Epidermal melanocyte (primary cell): ENCODE data around the gene MYBPC2.
"Not testable (repeated sequence)": the region's sequence is repeated elsewhere in the genome, so short reads cannot be mapped to it uniquely, and the experiment has no call there.

ENCODE experiments used
- DNase-seq: peaks from one replicate; pipeline ENCODE4 v3.0.0; 2011; ENCODE audit warnings: low spot score; ENCODE audit not compliant: insufficient read length

Gene MYBPC2

DNA sequence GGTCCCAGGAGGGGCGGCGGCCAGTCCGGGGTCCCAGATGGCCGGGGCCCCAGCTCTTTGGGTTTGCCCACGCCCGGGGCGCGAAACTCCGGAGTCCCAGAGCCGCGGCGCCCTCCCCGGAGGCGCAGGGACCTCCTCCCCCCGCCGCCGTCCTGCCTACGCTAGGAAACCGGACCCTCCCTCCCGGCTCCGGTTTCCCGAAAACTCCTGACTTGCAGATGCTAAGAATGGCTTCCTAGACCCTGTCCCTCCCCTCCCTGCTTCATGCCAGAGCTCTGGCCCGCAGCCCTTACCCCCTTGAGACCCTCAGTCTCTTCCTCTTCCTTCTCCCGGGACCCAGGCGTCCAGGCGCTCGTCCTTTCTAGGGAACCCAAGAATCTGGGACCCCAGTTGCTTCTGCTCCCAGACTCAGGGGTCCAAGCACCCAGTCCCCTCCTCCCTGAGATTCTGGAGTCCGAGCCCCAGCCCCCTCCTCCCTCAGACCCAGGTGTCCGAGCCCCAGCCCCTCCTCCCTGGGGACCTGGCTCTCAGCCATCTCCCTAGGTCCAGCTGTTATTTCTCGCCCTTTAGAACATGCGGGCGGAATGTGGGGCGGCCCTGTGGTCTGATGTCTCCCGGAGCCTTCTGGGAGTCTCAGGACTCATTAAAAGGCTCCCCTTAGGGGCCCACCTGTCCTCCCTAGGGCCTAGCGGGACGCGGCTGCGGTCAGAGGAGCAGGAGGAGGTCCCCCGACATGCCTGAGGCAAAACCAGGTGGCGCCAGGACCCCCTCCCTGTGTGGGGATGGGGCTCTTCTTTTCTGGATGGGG is at the start of gene MYBPC2:
Gene MYBPC2 (plus strand): TSS at position 672 of the 808 bp plus-strand sequence. CDS start 62 bp downstream, at position 734.
- DNase-seq = no peak

DNA sequence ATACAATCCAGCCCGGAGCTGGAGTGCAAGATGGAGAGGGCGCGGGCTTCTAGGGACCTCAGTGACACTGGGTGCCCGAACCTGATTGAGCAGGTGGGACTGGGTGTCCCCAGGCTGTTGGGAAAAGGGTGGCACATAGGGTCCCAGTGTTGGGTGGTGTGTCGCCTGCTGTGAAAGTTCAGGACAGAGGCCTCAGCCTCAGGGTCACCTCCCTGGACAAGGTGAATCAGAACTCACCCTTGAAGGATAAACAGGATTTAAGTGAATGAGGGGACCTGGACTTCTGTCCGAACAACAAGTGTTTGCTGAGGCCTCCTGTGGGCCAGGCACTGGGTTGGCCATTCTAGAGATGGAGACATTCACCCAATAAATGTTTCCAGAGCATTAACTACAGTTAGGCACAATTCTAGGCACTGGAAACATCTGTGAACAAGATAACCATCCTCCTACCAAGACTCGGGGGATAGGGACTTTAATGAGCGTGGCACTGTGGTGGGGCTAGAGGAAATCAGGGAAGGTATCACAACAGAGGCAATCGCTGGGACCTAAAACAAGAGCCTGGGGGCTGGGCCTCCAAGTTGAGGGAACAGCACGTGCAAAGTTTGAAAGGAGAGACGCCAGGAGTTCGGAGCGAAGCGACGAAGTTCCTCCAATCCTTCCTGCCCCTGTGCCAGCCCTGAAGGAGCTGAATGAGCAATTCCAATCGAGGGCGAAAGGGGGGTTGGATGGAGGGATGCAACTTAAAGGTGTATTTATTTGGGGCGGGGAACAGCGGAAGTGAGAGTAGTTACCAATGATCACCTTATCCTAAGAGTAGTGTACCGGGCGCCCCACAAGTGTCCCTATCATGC is 49.5 kb upstream of the MYBPC2 start:
- no peak for DNase-seq

DNA sequence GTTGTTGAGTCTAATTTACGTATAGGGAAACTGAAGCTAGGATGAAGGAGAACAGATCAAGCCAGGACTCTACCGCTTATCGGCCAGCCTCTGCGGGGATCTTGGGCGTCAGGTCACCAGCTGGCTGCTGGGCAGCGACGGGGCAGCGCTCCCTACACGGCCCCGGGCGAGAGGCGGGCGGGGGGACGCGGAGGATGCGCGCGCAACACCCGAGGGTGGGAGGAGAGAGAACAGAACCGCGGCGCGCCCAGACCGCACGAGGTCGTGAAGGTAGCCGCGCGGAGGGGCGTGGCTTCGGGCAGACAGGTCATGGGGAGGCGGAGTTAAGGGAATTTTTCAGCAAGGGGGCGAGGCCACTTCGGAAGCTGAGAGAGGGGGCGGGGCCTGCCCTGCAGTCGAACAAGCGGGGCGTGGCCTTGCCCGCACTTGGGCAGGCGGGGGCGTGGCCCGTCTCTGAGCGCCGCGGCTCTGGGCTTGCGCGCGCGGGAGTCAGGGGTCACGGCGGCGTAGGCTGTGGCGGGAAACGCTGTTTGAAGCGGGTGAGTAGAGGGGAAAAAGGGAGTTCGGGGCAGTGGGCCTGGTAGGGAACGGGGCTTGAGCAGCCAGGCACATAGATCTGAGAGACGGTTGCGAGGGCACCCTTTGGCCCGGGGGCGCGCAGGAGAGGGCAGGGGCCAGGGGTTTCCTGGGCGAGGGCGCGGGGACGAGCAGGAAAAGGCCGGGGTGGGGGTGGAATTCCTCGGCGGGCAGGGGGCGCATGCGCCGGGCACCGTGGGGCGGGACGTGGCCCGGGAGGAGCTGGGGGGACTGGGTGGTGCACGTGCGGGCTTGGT is 48.6 kb upstream of the MYBPC2 start, which contains the start of gene POLD1:
Gene POLD1 (plus strand): TSS at position 496 of the 833 bp plus-strand sequence. CDS start 14,505 bp downstream, outside the sequence.
- peak; percentile 96 for DNase-seq

DNA sequence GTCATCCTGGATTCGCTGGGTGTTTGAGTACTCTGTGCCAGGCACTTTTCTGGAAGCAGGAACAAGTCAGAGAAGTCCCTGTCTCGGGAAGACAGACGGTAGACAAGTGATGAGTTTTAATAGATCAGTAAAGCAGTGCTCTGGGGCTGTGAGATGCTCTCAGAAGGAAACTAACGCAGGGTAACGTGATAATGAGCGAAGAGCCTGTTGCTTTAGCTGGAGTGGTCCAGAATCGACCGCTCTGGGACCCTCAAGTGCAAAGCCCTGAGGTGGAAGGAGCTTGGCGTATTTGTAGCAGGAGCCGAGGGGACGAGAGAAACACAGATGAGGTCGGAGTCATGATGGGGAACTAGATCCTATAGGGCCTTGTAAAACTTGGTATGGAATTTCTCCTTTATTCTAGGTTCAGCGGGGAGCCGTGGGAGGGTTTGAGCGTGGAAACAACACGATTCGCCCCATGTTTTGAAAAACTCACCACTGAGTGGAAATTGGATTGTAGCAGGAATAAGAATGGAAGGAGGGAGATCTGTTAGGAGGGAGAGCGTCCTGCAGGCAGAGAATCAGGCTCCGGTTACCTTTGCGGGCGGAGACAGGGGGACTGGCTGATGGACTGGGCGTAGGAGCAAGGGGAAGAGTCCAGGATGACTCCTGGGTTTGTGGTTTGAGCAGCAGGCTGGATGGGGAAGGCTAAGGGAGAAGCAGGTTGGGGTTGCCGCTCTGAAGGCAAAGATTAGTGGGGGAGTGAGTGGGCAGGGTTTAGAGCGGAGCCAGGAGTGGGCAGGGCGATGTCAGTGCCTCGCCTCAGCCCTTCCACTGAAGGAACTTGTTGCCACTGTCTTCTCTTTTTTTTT is 47.8 kb upstream of the MYBPC2 start:
- DNase-seq = no peak

DNA sequence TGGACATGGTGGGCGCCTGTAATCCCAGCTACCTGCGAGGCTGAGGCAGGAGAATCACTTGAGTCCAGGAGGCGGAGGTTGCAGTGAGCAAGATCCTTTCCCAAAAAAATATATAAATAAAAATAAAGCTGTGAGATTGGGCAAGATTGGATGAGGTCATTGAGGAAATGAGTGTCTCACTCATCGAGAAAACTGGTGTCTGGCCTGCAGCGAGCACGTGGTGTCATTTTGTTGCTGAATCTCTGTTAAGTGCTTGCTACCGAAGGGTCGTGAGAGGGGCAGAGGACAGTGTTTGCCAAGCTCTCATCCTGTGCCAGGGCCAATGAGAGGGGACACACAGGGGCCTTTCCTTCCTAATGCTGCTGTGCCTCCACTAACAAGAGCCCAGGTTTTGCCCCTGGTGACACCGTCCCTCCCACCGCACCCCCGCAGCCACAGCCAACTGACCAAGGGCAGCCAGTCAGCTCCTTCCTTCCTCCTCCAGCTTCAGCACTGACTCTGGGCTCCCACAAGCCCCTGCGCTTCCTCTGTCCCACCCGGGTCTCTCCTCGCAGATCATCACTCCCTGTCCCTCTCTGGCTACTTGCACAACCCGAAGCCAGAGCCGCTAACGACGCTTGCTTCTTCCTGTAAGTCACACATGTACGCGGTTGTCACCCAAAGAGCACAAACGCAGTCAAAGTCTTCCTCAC is 45.4 kb upstream of the MYBPC2 start:
- no peak for DNase-seq

DNA sequence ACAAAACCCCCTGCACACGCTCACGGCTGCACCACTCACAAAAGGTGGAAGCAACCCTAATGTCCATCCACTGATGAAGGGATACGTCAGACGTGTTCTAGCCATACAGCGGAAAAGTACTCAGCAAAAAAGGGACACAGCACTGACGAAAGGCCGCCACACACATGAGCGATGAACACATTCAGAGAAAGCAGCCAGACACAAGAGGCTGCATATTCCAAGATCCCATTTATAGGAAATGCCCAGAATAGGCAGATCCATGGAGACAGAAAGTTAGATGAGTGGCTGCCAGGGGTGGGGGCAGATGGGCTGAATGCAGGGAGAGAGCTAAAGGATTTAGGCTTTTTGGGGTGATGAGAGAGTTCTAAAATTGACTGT is 44.8 kb upstream of the MYBPC2 start:
- DNase-seq = no peak

DNA sequence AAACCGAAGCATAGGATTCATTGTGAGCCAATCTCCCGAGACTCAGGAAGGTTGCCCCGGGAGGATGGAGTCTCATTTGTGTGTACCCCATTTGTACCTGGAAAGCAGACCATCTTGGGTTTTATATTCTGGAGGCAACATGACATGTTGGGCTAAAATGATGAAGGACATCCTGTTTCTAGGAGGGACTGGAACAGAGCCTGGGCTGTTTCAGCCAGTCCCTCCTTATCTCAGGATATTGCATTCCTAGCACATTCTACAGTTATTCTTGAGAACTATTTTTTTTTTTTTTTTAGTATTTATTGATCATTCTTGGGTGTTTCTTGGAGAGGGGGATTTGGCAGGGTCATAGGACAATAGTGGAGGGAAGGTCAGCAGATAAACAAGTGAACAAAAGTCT is 42.4 kb upstream of the MYBPC2 start:
- not testable (repeated sequence) for DNase-seq

DNA sequence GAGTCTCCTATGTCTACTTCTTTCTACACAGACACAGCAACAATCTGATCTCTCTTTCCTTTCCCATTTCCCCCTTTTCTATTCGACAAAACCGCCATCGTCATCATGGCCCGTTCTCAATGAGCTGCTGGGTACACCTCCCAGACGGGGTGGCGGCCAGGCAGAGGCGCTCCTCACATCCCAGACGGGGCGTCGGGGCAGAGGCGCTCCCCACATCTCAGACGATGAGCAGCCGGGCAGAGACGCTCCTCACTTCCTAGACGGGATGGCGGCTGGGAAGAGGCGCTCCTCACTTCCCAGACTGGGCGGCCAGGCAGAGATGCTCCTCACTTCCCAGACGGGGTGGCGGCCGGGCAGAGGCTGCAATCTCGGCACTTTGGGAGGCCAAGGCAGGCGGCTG is 41.7 kb upstream of the MYBPC2 start:
- not testable (repeated sequence) for DNase-seq

DNA sequence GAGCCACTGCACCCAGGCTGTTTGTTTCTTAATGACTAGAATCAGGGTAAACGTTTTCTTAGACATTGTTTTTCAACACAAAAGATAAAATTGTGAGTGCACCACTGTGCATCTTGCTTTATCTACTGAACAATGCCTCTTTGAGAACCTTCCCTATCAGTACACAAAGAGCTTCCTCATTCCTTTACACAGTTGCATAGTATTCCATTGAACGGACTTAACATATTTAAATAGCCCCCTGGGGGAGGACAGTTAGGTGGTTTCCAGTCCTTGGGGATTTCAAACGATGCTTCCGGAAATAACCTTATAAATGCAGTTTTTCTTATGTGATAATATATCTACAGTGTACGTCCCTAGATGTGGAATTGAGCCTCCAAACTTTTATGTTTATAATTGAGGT is 39.9 kb upstream of the MYBPC2 start:
- no peak for DNase-seq

DNA sequence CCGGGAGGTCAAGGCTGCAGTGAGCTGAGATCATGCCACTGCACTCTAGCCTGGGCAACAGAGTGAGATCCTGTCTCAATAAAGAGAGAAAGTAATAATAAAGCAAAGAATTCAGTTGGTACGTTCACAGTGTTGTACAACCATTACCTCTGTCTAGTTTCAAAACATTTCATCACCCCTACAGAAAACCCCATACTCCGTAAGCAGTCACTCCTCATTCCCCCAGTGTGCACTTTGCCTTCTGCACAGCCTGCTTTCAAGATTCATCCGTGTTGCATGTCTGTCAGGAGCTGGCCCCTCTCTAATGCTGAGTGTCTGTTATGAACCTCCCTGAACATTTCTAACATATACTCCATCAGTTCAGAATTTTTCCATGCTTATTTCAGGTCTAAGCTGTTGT is 39.1 kb upstream of the MYBPC2 start:
- DNase-seq = no peak

DNA sequence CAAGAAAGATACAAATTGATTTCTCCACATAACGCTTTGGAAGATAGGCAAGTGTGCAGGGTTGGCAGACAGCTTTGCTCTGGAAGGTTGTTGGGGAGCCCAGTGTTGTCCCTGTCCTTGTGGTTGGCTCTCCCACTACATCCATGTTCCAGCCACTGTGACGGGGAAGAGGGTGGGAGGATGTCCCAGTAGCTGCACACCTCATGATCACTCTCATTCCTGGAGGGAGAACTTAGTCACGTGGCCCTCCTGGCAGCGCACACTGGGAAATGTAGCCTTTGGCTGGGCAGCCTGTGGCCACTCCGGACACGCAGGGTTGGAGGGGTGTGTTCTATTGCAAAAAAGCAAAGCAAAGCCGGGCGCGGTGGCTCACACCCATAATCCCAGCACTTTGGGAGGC is 38.7 kb upstream of the MYBPC2 start:
- DNase-seq = no peak

DNA sequence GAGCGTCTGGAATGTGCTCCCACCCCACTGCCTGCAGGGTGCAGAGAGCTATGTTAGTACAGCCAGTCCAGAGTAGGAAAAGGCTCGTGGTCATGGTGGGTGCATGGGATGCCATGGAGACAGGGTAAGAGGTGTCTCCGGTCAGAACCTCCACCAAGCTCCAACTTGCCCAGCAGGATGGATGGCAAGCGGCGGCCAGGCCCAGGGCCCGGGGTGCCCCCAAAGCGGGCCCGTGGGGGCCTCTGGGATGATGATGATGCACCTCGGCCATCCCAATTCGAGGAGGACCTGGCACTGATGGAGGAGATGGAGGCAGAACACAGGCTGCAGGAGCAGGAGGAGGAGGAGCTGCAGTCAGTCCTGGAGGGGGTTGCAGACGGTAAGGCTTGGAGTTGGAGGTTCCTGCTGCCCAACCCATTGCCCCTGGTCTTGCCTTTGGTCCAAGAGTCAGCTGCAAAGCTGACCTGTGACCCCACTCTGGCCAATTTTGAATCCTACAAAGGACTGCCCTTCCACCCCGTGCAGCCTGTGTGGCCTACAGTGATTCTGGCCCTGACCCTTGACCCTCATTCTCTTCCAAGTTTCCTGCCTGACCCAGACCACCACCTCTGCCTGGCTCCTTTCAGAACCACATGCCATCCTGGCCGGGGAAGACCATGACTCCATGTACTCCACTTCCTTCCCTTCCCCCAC is 33.9 kb upstream of the MYBPC2 start:
- DNase-seq = no peak

DNA sequence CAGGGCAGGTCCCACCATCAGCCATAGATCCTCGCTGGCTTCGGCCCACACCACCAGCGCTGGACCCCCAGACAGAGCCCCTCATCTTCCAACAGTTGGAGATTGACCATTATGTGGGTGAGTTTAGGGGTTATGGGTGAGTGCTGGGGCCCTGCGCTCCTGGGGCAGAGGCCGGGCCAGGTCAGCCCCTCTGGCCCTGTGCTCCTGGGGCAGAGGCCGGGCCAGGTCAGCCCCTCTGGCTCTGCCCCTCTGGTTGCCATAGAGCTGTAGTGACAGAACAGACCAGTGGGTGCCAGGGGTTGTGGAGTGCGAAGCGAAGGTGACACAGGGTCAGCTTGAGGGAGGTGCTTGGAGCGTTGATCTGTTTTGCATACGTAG is 33.3 kb upstream of the MYBPC2 start:
- DNase-seq = no peak

DNA sequence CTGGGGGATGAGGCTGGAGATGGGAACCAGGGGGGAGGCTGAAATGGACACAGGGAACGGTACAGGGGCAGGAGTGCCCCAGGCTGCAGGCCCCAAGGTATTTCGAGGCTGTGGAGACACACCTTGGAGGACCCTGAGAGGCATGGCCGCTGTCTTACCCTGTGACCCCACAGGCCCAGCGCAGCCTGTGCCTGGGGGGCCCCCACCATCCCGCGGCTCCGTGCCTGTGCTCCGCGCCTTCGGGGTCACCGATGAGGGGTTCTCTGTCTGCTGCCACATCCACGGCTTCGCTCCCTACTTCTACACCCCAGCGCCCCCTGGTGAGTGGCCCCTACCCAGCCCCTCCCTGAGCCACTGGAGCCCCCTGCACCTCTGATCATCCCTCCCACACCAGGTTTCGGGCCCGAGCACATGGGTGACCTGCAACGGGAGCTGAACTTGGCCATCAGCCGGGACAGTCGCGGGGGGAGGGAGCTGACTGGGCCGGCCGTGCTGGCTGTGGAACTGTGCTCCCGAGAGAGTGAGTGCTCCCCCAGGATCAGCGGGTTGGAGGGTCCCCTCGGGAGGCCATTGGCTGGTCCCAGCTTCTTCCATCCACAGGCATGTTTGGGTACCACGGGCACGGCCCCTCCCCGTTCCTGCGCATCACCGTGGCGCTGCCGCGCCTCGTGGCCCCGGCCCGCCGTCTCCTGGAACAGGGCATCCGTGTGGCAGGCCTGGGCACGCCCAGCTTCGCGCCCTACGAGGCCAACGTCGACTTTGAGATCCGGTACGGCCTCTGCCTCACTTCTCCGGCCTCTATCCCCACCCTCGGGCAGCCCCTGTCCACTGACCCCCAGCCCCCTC is 30.9 kb upstream of the MYBPC2 start:
- no peak for DNase-seq

DNA sequence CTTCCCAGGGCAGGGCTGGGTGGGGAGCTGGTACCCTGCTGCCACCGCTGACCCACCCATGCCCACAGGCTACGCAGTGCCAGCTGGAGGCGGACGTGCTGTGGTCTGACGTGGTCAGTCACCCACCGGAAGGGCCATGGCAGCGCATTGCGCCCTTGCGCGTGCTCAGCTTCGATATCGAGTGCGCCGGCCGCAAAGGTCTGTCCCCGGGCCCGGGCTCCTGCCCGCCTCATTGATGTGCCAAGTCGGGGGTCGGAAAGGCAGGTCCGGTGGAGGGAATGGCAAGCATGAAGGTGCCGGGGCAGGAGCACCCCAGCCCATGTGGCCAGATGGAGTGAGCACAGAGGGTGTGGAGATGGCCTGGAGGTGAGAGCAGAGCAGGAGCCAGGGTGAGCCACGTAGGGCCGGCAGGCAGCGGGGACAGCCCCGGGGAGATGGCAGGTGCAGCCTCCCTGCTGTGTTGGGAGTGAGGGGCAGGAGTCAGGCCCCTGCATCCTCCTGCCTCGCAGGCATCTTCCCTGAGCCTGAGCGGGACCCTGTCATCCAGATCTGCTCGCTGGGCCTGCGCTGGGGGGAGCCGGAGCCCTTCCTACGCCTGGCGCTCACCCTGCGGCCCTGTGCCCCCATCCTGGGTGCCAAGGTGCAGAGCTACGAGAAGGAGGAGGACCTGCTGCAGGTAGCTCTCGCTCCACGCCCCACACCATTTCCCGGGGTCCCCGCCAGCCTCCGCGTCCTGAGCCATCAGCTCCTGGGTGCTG is 30.0 kb upstream of the MYBPC2 start:
- no peak for DNase-seq

DNA sequence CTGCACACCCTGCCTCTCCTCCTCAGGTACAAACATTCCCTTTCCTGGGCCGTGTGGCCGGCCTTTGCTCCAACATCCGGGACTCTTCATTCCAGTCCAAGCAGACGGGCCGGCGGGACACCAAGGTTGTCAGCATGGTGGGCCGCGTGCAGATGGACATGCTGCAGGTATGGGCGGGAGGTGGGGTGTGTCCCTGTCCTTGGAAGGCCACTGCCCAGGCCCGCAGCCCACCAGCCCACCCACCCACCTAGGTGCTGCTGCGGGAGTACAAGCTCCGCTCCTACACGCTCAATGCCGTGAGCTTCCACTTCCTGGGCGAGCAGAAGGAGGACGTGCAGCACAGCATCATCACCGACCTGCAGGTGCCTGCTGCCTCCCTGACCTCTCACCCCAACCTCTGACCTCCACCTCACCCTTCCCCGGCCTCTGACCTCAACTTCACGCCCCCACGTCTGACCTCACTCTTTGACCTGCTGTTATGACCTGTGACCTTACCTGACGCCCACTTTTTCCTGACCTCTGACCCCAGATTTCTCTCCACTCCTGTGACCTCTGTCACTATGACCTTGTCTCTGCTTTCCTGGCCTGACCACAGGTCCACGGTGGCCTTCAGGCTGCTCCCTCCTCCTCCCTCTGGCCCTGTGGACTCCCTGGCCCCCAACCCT is 26.4 kb upstream of the MYBPC2 start:
- DNase-seq = no peak

DNA sequence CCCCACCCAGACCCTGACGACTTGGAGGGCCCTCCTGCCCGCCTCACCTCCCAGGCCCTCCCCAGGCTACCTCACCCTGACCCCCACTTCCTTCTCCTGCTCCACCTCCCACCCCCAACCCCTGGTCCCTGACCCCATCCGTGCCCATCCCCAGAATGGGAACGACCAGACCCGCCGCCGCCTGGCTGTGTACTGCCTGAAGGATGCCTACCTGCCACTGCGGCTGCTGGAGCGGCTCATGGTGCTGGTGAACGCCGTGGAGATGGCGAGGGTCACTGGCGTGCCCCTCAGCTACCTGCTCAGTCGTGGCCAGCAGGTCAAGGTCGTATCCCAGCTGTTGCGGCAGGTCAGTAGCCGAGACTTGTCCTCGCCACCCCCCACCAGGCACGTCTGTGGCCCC is 25.9 kb upstream of the MYBPC2 start:
- DNase-seq = no peak
